HT-29 (cell line): ENCODE data around the gene TOB2. TPM values are rescaled to one million over a fixed set of nuclear protein-coding genes. Genes with fewer than 3 reads are reported as not detected.
"Not testable (repeated sequence)": the region's sequence is repeated elsewhere in the genome, so short reads cannot be mapped to it uniquely, and the experiment has no call there.

Source experiments
- DNase-seq: peaks from one replicate; pipeline ENCODE4 v3.0.0-alpha.2; 2015; ENCODE audit warnings: low spot score
- total RNA-seq: library from RNA; depleted of rRNA; stranded (reverse); fragments of >200 nt; shearing (Covaris generic); gene quantifications from 2 replicates; pipeline ENCODE4 v1.2.3, GENCODE V29; 2014

TOB2 gene
- total RNA-seq, 1 experiment from 2014 or later = 25.1 TPM

DNA sequence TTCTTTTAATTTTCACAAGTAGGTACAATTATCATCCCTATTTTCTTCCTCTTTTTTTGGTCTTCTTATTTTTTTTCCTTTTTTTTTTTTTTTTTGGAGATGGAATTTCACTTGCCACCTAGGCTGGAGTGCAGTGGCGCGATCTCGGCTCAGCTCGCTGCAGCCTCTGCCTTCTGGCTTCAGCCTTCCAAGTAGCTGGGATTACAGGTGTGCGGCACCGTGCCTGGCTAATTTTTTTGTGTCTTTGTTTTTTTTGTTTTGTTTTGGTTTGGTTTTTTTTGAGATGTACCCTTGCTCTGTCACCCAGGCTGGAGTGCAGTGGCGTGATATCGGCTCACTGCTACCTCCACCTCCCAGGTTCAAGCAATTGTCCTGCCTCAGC lies 16.7 kb downstream of the TOB2 start:
- no peak for DNase-seq

GRCh38 chr22:41429232-41429950 lies 17.2 kb downstream of the TOB2 start:
- DNase-seq = no peak

GRCh38 chr22:41425660-41426365 lies 20.8 kb downstream of the TOB2 start:
- DNase-seq = no peak

DNA sequence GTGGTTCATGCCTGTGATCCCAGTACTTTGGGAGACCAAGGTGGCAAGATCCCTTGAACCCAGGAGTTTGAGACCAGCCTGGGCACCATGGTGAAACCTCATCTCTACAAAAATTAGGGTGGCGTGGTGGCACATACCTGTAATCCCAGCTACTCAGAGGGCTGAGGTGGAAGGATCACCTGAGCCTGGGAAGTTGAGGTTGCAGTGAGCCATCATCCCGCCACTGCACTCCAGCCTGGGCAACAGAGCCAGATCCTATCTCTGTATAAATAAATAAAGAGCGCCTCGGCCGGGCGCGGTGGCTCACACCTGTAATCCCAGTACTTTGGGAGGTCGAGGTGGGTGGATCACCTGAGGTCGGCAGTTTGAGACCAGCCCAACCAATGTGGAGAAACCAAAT lies 27.9 kb downstream of the TOB2 start:
- DNase-seq = no peak

DNA sequence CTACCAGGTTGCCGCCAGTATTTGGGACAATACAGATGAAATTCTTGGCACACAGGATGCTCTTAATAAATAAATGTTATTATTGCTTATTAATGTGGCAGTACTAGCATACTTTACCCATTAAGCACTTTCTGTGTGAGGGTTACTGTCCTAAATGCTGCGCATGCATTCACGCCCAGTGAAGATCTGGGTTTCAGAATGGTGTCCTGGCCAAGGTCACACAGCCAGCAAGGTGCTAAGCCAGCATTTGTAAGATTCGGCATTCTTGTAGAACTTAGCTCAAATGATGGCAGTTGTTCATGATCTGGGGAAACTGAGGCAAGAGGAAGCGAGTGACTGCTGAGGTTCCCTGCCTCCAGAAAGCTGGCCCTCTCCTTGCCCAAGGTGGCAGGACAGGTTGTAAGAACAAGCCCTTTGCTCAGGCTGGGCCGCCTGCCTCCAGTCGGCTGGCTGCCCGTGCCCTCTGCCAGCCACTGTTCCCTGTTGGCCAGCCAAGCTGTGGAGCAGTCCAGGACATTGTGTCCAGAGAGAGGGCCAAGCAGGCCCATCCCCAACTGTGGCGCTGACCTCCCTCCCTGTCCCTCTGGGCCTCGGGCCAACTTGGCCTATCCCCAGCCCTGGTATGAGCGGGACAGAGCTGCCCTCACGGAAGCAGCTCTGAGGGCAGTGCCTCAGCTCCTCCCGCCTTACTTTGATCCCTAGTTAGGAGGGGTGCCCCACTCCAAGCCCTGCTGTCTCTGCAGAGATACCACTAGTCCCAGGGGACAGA lies 28.8 kb downstream of the TOB2 start:
- peak; percentile 49 for DNase-seq

GRCh38 chr22:41415554-41415953 lies 31.0 kb downstream of the TOB2 start:
- no peak for DNase-seq

- DNase-seq = no peak
These were observed 35.4 kb downstream of the TOB2 start for GRCh38 chr22:41411021-41411851.

GRCh38 chr22:41410311-41410751 lies 36.3 kb downstream of the TOB2 start:
- DNase-seq = no peak

- no peak for DNase-seq
These were observed 37.9 kb downstream of the TOB2 start for GRCh38 chr22:41408665-41409064.

GRCh38 chr22:41407433-41407832 lies 39.2 kb downstream of the TOB2 start:
- no peak for DNase-seq

DNA sequence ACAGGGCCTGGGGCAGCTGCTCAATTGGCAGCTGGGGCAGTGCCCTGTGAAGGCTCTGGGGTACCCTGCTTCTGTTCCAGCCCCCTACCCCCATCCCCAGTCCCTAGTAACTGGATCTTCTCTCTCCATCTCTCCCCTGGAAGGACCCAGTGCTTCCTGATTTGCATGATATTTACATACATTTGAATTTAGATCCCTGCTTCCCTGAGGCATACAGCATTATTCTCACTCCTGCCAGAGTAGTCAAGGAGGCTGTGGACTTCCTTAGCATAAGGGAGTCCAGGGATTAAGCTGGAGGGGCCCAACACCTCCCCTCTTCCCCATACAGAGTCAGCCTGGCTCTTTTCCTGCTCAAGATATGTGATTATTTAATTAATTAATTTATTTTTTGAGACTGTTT lies 40.2 kb downstream of the TOB2 start:
- DNase-seq = no peak

DNA sequence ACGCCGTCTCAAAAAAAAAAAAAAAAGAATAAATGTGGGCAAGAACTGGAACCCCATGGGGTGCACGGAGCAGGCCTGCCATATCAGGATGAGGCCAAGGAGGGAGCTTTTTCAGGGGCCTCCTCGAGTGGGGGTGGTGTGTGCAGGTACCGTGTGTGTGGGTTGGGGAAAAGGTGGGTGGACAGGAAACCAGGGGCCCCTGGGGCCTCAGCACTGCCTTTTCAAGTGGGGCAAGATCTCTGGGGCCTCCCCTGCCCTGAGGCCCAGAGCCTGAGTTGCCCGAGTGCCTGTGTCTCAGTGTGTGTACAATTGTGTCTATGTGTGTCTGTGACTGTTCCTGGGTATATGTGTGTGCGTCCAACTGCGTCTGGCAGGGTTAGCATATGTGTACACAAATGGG lies 41.0 kb downstream of the TOB2 start:
- DNase-seq = no peak

DNA sequence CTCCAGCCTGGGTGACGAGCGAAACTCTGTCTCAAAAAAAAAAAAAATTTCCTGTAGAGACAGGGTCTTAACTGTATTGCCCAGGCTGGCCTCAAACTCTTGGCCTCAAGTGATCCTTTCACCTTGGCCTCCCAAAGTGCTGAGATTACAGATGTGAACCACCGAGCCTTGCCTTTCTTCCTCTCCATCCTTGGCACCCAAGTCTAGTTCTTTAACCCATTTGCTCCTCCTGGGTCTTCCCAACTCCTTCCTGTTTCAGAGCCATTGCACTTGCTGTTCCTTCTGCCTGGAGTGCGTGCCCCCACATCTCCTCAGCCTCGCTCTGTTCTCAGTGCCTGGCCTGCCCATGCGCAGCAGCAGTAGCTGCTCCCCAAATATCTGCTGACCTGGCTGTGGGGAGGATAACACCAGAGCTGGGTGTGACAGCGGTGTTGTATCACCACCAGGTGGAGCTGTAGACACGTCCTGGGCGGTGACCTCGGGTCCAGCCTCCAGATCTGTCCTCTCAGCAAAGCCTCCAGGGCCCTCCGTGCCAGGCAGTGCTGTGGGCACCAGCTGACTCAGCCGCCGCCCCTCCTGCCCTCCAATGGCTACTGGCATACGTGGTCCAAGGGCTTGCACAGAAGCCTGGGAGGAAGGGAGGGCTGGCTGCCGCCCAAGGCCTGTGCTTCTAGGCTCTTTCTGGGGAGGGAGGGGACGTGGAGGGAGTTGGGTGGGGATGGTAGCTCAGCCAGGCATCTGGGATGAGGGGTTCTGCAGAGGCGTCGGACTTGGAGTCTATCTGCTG lies 42.9 kb downstream of the TOB2 start:
- peak; percentile 86 for DNase-seq

GRCh38 chr22:41402851-41403250 lies 43.8 kb downstream of the TOB2 start:
- not testable (repeated sequence) for DNase-seq

DNA sequence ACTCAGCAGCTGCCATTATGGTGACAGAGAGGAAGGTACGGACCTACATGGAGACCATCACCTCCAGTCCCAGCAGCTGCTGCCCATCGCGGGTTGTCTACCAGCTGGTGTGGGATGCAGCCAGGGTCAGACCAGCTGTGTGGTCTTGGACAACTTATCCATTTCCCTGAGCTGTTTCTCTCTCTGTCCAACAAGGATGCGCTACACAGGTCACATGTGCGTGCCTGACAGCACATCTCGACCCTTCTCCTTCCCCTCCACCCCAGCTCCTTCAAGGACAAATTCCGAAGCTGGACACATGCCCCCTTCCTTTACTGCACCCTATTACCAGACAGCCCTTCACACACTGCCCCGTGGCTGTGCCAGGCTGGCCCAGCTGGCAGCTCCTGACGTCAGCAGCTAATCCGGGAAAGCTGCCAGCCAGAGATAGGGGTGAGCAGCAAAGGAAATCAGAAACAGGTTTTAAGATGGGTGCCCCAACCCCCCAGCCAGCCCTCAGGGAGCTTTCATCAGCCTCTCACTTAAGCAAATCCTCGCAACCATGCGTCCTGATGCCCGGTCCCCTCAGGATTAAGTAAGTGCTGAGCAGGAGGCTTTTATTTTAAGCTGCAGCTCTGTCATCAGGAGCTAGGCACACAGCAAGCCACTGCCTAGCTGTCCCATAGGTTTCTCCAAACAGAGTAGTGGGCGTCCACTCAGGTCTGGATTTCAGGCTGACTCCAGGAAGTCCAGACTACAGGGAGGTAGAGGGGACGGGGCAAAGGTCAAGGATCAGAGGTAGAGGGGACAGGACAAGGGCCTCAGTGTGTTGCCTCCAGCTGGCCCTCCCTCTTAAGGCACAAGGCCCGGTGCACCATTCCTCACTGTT lies 44.6 kb downstream of the TOB2 start:
- peak; percentile 82 for DNase-seq

DNA sequence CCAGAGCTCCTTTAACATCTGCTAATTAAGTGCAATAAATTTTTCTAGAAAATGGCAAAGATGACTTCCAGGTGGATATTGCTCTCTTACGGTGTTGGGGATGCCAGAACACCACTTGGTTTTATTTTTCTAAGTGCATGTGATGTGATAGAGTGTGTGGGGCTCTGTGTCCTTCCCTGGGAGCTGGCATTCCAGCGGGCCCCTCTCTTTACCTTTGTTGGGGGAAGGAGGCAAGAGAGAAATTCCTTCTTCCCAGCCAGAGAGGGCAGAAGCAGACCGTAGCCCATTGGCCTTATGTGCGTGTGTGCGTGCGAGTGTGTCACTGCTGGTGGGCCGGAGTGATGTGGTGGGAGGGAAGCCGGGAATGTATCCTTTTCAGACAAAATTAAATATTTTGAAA lies 47.7 kb downstream of the TOB2 start:
- no peak for DNase-seq

DNA sequence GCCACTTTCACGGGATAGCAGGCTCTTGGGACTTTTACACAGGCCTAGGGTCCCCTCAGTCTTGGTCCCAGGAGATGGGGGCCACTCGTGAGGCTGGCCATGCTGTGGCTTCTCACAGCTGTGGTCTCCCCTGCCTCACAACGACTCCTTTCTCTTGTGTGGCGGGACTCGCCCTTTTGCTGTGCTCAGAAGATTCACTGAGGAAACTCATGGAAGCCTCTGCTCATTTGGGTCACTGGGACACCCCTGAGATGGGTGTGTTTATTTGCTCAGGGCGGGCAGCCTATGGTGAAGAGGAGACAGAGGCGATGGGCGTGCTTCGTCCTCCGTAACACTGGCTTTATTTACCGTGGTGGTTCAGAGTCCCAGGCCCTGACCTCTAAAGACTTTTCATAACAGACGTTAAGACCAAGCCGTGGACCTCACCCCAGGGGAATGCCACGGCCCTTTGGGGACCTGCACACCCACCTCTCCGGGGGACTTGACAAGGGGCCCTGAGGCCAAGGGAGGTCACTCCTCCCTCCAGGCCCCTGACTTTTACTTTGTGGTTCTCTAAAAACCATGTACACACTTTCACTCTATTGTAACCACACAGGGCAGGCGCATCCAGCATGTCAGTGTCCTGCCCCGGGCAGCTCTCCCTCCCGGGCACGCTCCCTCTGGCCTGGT lies 49.3 kb downstream of the TOB2 start:
- peak; percentile 23 for DNase-seq

DNA sequence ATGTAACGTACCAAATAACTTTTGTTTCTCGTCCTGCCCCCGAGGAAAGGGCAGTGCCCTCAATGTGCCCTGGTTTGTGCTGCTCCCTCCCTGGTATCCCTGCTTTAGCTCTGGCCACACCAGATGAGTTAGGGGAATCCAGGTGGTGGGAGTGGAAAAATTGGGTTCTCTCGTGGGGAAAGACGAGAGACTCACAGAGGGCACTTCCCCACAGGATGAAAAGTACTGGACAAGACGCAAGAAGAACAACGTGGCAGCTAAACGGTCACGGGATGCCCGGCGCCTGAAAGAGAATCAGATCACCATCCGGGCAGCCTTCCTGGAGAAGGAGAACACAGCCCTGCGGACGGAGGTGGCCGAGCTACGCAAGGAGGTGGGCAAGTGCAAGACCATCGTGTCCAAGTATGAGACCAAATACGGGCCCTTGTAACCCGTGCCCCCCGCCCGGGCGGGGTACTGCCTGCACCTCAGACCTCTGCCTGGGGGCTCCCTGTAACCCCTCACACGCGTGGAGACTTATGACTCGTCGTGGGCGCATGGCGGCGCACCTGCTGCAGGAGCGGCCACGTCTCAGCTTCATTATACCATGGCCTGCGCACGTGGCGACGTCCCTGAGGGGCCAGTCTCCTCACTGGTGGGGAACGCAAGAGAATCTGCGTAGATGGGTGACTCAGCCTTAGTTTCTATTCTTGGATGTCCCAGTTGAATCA lies 50.9 kb downstream of the TOB2 start:
- DNase-seq = no peak

DNA sequence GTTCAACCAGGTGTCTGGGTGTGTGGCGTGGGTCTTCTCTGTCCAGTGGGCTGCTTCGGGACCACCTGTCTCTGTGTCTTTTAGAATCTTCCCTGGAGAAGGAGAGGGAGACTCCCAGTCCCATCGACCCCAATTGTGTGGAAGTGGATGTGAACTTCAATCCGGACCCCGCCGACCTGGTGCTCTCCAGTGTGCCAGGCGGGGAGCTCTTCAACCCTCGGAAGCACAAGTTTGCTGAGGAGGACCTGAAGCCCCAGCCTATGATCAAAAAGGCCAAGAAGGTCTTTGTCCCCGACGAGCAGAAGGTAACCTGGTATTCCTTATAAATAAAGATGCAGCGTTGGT lies 52.6 kb downstream of the TOB2 start:
- DNase-seq = no peak
